Measurements from ENCODE around the gene ZNF574.

ZNF574 gene

DNA sequence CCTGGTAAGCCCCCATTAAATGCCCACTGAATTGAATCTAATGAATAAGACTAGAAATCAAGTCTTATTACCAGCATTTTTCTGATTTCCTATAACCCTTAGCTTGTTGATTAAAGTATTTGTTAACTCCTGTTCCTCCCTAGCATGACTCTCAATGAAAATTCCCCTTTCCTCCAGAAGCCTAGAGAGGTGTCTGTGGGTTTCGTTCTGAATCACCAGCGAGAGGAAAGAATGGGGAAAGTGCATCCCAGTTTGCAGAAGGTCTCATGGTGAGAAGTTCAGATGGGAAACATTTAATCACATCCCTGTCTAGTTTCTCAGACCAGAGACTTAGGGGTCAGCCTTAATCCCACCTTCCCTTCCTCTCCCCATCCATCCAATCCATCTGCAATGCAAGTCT lies 29.4 kb downstream of the ZNF574 start:
- no peak for DNase-seq

DNA sequence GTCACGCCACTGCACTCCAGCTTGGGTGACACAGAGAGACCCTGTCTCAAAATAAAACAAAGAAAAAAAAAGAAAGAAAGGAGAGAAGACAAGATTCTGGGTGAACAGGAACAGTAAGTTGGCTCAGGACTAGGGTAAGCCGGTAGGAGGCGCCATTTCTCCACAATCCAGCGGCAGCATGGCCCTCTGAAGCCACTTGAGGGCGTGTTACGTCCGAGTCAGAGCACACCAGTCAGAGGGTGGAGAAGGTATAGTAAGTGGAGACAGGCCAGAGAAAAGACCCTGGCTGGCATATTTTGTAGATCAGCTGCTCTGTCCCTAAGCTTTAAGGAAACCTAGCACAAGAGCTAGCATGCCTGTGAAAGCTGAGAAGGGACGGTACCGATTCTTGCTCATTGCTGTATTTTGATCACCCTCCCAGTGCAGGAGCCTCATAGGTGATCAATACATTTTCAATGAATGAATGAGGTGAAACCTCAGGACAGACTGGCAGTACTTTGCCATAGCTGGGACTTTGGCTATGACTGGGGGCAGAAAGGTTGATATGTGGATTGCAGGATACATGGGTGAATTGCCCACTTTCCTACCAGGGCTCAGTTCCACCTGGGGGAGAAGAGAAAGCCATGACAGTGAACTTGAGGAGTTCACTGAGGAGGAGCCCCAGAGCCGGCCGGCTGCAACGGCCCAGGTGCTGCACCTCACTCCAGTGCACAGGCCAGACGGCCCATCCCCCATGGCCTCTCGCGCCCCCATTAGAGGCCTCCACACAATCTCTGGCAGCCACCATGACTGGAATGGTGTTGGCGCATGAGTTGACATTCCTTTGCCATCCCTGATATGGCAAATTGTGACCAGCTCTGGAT lies 32.8 kb downstream of the ZNF574 start:
- peak; percentile 81 for DNase-seq

DNA sequence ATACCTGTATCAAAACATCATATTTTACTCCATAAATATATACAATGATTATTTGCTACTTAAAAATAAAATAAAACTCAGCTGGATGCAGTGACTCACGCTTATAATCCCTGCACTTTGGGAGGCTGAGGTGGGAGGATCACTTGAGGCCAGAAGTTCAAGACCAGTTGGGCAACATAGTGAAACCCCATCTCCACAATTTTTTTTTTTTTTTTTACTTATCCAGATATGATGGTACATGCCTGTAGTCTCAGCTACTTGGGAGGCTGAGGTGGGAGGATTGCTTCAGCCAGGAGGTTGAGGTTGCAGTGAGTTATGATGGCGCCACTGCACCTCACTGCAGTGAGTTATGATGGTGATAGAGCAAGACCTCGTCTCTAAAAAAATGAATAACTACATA lies 33.9 kb downstream of the ZNF574 start:
- DNase-seq: no peak

DNA sequence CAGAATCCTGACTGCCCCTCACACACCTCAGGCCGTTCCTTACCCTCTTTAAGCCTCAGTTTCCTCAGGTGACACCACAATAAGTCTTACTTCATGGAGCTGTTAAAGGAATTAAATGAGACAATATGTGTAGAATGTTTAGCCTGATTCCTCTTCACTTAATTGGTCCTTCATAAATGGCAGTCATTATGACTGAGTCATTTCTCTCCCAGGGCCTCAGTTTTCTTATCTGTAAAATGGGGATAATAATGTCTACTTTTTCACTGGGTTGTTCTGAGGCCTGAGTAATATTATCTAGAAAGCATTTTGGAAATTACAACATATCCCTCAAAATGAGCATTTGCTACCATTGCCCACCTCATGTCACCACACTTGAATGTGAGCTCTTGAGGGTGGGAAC lies 34.7 kb downstream of the ZNF574 start:
- no peak for DNase-seq

DNA sequence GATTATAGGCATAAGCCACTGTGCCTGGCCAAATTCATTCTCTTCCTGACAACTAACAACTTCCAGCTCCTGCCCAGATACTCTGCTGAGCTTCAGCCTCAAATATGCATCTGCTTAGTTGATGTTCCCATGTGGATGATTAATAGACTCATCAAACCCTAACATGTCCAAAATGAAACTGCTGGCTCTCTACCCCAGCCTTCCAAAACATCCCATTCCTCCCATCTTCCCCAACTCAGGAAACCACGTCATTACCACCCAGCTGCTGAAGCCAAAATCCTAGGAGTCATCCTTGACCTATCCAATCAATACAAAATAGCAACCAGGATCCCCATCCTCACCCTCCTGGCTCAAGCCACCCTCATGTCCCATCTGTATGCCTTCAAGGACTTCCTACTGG lies 35.4 kb downstream of the ZNF574 start:
- no peak for DNase-seq

DNA sequence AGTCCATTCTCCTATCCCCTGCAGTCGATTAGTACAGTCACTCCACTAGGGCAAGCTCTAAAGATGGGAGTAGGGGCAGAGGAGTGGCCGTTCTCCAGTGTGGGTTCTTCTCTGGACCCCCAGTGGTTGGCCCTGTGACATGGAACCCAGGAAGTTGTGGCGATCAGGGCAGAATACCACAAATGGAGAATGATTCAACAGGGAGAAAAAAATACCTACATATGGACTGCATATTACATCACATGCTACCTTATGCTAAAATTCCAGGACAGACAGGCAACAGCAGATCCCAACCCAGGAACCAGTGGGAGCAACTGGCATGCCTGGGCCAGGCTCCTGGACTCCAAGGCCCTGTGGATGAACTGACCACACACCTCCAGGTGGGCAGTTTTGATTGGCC lies 35.8 kb downstream of the ZNF574 start:
- no peak for DNase-seq

DNA sequence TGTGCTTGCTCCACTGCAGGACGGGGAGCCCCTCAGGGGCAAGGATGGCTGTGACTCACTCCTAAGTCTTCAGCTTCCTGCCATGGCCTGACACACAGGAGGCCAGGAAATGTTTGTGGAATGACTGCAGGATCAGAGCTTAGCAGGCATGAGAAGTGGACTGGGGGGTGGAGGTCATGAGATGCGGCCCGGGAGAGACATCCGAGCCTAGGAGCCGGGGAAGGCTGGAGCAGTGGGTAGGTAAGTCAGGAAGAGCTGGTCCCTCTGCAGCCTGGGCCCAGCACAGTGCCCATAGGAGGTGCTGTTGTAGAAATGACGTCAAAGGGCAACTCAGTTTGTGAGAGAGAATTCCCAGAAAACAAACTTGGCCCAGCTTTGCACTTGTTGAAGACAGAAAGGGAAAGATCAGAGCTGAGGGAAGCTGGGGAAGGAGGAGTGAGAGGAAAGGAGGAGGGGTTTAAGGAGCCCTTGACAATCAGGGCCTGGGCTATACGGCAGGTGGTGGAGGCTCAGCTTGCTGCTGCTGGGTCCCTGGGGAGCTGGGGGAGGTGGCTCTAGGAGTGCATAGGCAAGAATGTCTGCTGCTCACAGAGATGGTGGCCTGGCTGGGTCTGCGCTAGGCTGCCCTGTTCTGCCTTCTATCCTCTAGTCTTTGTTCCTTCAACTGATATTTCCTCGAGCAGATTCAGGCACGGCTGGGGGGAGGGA lies 37.8 kb downstream of the ZNF574 start:
- no peak for DNase-seq

DNA sequence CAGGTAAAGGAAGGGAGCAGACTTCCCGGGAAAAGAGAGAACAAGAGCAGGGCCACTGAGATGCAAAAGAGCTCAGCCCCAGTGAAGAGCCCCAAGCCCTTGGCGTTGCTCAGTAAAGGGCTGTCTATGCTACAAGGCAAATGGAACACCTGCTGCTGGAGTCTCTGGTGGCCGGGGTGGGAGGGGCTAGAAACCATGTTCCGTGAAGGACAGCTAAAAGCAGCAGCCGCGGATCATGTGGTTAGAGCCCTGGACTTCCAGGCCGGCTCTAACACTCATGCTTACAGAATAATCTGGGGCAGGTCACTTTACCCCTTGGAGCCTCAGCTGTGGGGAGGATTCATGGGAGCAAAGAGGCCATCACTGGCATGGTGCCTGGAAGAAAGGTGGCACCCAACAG lies 38.4 kb downstream of the ZNF574 start:
- peak; percentile 37 for DNase-seq

DNA sequence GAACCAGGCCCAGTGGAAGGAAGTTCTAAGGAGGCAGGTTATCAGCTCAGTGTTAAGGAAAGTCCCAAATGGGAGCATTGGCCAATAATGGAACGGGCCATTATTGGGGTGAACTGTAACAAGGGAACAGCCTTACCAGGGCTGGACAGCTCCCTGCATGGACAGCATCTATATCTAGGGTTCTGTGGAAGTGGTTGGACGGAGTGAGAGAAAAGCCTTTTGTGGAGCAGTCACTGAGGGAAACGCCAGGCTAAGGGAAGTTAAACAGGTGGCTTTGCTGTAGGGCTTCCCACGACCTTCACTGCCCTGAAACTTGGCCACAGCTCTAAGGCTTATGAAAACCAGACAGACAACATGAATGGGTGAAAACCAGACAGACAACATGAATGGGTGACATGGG lies 39.3 kb downstream of the ZNF574 start:
- no peak for DNase-seq

DNA sequence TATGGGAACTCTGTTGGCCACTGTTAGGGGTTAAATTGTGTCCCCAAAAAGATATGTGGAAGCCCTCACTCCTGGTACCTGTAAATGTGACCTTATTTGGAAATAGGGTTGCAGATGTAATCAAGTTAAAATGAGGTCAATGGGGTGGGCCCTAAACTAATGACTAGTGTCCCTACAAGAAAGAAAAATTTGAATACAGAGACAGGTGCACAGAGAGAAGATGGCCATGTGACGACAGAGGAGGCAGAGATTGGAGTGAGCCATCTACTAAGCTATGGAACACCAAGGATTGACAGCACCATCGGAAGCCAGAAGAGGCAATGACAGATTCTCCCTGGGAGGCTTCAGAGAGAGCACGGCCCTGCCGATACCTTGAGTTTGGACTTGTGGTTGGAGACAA lies 39.7 kb downstream of the ZNF574 start:
- DNase-seq: no peak

DNA sequence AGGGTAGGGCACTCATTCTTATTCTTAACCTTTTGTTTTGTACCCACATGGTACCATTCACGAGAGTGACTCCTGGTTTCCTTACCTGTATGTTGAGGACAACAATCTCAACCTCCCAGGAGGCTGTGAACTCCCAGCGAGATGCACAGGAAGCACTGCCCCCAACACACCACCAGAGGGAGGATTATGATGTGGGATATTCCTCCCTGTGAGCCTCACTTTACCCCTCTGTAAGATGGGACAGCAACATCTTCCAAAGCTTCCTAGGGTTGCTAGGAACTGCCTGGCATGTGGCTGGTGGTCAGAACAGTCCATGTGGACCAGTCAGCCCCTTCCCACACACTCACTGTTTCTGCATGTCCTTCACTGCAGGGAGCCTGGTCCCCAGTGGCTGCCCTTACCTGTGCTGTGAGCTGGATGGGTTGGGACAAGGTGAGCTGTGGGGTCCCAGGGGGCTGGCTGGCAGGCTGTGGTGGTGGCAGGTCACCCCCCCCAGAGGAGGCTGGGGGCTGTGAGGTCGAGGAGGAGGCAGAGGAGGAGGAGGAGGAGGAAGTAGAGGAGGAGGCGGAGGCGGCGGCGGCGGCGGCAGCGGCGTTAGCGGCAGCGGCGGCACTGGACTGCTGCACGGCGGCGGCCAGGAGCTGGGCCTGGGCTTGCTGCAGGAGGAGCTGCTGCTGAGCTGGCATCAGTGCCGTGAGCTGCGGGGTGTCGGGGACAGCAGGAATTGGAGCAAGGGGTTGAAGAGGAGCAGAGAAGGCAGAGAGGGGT lies 40.5 kb downstream of the ZNF574 start:
- DNase-seq: no peak

DNA sequence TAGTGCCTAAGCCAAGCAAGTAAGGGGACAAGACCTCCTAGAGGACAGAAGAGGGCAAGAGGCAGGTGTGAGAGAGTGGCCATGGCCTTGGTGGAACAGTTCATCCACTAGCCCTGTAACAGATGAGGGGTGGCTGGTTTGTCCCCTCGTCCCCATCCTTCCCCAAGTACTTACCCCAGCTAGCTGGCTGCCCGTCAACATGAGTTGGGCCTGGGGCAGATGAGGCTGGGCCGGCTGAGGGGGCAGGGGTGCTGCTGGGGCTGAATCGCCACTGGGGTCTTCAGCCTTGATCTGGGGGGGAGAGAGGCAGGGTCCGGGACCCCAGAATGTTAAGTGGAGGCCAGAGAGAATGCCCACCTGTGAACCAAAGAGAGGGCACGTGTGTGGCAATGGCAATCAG lies 41.1 kb downstream of the ZNF574 start:
- DNase-seq: no peak

DNA sequence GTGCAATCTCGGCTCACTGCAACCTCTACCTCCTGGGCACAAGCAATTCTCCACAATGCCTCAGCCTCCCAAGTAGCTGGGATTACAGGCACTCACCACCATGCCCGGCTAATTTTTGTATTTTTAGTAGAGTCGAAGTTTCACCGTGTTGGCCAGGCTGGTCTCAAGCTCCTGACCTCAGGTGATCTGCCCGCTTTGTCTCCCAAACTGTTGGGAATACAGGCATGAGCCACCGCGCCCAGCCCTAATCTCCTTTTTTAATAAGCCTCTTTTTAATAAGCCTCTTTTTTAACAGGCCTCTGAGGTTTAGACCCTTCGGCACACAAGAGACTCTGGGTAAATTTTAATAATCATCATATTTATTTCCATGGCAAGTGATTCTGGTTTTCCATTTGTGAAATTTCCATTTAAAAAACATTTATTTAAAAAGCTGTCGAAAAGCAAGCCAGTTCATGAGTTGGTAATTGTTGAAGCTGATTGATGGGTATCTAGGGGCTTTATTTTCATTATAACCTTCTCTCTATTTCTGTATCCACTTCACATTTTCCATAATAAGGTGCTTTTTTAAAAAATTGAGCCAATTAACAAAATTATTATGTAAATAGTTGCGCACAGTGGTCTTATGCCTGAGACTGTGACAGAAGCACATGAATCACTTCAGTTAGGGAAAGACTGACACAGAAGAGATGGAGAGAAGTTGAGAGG lies 44.5 kb downstream of the ZNF574 start:
- no peak for DNase-seq

DNA sequence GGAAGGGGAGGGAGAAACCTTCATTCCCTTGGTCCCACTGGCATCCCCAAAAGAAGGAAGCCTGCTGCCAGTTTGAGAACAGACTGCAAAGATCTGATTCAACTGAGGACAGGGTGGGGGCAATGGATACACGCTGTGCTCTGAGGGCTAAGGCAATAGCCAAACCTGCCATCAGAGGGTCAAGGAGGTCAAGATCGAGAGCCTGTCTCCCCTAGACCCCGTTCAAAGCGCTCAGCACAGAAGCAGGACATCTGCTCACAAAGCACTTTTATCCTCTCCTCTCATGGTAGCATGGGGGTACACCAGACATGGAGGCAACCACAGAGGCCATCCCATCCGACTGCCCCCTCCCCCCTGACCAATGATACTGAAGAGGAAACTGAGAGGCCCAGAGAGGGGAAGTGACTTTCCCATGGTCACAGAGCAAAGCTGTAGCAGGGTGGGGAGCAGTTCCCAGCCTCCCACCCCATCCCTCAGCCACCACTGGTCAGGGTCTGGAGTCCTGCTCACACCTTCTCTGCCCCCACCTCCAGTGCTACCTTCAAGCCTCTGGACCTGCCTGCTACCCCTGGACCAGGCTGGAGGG lies 45.2 kb downstream of the ZNF574 start:
- DNase-seq: no peak

DNA sequence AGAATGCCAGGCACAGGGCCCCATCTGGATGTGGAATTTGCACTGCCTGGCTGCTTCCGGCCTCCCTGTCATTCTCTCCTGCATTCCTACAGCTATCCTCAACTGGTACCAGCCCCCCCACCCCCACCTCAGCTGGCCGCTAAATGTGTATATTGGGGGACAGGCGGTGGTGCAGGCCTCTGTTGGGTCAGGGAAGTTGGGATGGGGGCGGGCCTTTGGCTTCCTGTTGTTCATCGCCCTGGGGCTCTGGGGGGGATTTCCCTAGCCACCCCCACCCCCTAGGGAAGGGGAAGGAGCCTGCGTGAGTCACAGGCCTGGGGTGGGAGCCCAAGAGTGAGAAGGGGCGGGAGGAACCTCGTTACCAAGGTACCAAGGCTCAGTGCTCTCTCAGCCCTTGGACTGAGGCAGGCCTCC lies 45.7 kb downstream of the ZNF574 start:
- no peak for DNase-seq

DNA sequence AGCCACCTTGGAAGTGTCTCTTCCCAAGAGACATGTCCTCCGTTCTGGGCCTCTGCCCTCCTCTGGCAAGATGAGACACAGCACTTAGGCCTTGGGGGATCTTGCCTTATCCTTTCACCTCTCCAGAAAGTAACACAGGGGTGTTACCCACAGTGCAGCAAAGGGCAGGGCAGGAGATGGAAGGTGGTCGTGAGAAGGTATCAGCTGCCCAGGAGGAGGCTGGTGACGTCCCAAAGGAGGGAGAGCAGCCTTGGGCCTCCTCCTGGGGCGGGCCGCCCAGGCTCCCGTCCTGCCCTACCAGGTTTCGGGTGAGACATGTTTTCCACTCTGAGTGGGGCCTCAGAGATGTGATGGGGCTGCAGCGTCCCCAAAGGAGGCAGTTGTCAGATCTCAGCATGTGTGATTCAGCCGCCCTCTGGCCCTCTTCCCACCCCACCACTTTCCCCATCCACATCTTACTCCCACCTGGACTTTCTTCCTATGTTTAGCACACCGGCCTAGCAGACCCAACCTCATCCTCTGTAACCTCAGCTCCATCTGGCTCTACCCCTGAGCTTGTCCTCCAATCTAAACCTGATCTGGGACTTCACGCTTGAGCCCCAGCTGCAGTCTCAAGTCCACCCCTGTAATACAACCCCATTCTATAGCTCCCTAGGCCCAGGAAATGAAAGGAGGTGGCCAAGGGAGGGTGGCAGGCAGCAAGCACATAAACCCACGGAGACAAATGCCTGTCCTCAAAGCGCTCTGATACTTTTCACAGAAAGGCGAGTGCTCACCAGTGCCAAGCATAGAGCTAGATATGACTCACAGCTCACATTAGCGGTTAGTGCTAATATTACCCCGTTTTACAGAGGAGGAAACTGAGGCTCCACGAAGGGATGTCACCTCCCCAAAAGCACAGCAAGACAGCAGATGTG lies 47.0 kb downstream of the ZNF574 start:
- DNase-seq: no peak

DNA sequence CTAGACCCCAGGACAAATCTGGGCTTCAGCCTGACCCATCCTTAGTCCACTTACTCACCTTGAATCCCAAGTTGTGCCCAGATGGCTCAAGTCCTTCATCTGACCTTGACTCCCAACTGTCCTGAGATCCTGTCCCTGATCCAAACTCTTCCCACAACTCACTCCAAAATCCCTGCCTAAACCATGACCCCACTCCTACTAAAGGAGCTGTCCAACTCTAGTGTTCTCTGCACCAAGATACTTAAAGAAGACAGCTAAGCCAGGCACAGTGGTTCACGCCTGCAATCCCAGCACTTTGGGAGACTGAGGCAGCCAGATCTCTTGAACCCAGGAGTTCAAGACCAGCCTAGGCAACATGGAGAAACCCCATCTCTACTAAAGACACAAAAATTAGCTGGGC lies 47.8 kb downstream of the ZNF574 start:
- DNase-seq: no peak

DNA sequence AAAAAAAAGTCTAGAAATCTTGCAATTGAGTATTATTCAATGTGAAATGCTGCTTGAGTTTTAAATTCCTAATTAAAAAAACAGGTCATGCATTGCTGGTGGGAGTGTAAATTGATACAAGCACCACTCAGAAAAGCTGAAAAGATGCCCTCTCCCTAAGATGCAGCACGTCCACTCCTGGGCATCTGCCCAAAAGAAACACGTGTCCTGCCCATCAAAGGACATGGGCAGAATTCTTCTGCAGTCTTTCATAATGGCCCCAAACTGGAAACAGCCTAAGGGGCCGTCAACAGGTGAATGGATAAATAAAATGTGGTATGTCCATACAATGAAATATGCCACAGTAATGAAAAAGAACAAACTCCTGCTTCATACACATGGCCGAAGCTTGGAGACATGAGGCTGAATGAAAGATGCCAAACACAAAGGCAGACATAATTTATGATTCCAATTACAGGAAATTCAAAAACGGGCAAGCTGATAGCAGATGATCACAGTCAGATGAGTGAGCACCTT lies 48.5 kb downstream of the ZNF574 start:
- no peak for DNase-seq

DNA sequence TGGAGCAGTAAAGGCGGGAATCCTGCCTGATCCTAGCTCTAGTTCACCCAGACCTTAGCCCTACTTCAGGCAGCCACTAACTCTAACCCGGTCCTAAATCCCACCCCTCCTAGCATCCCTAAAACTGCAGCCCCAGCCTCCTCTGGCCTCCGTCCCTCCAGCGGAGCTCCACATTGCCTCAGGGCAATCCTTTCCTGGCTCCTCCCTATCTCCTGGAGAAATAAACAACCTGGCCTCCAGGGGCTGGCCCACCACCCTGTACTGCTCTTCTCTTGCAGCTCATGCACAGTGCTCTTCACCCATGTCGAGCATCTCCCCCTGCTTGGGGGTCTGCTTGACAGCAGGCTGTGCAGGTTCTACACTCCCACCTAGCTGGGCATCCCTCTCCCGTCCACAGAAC lies 49.6 kb downstream of the ZNF574 start:
- no peak for DNase-seq

DNA sequence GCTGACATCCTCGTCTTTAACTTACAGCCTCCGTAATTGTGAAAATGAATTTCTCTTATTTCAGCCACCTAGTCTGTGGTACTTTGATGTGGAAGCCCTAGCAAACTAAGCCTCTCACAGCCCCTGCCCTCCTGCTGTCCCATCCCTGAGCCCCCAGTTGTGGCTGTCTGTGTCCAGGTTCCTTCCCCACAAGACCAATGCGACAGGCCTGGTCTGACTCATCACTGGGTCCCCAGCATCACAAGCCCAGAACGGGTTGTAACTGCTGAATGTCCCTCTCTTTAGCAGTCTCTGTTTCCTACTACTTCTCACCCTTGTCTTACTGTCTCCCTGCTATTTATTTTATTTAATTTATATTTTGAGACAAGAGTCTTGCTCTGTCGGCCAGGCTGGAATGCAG lies 50.6 kb downstream of the ZNF574 start:
- no peak for DNase-seq
